Measurements from ENCODE around the gene PAWR.
"Not testable (repeated sequence)": the region's sequence is repeated elsewhere in the genome, so short reads cannot be mapped to it uniquely, and the experiment has no call there.

Gene PAWR

DNA sequence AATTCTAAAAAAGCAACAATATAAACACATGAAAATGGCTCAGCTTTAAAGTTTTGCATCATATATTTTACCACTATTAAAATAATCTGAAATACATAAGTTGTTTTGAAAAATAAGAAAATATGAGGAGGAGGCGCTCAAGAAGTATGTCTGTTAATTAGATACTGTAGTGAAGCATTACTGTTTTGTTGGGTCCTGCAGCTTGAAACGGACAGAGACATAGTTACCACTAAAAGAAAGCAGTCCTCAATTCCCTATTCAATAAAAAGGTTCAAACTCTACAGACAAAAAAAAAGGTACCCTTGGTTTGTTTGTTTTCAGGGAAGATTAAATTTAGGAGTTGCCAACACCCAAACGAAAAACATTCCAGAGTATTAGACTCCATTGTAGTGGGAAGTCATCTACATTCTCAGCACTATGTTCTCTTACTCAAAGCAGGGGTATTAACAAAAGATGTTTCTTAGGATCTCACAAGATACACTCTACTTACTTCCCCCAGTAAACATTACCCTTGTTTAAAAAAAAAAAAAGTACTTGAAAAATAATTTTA lies 3.0 kb downstream of the PAWR start:
- no peak for DNase-seq (ENCODE audit: extremely low read depth in 1 of 2, low read depth in 1 of 2)

DNA sequence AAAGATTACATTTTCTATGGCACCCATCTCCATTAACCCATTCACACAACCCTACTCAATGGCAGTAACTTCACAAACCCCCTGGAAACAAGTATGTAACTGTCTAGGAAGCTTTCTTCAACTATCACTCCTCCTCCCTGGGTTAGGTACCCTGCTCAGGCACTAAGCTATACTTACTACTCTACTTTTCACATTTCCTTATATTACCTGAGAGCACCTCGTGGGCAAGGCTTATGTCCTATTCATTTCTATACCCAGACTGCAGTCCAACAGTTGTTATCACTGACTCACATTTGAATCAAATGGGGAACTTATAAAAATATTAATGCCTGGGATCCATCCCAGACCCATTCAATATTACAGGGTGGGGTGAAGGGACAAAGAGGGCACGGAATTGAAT lies 4.6 kb downstream of the PAWR start:
- DNase-seq (ENCODE audit: extremely low read depth in 1 of 2, low read depth in 1 of 2): no peak

DNA sequence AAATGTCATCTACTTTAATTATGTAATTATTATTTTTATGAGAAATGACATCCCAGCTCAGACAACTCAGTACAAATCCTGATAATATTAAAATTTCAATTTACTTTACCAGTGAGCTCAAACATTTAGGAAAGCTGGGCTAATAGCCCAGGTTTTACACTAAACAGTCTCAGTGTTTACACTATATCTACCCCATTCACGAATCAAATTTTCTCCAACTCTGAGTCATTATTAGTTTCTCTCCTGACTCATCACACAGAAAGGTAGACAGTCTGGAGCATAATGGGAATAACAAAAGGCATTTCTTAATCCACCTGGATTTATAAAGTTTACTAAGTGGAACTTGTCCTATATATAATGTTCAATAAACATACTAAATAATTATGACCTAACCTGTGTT lies 5.7 kb downstream of the PAWR start:
- no peak for DNase-seq (ENCODE audit: extremely low read depth in 1 of 2, low read depth in 1 of 2)

DNA sequence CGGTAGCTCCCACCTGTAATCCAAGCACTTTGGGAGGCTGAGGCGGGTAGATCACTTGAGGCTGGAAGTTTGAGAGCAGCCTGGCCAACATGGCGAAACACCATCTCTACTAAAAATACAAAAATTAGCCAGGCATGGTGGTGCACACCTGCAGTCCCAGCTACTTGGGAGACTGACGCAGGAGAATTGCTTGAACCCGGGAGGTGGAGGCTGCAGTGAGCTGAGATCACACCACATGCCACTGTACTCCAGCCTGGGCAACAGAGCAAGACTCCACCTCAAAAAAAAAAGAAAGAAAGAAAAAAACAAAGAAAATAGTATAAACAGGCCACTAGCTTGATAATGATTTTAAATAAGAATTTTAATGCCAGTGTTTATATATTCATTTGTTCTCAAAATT lies 6.4 kb downstream of the PAWR start:
- not testable (repeated sequence) for DNase-seq (ENCODE audit: extremely low read depth in 1 of 2, low read depth in 1 of 2)

DNA sequence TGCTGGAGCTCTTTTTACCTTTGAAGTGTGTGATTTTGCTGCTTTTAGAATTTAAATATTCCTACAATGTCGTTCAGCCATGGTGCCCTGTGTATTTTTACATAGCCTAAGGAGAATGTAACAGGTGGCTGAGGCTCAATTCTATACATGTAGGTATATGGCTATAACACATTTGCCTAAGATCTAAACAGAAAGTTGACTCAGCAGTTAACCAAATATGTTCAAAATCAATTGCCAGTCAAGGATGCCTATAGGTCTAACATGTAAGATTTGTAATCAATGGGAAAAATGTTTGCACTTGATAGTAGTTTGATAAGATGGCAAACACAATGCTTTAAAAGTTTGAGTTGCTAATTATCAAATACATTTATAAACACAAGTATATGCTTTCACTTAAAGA lies 8.2 kb downstream of the PAWR start:
- no peak for DNase-seq (ENCODE audit: extremely low read depth in 1 of 2, low read depth in 1 of 2)

DNA sequence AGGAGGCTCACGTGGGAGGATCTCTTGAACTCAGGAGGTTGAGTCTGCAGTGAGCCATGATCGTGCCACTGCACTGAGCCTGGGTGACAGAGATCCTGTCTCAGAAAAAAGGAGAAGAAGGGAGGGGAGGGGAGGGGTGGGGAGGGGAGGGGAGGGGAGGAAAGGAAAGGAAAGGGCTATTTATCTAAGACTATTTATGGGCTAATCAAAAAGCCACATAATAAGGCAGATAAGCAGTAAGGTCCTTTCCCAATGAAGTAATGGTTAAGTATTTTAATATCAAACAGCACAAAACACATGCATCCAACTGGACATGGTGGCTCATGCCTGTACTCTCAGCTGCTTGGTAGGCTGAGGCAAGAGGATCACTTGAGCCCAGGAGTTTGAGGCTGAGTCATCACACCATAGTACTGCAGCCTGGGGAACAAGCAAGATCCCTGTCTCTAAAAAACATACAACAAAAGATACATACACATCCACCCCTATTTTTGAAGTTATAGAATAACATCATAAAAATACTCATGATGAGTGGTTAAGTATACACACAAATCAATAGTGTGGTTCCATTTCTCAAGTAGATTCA lies 9.7 kb downstream of the PAWR start:
- DNase-seq (ENCODE audit: extremely low read depth in 1 of 2, low read depth in 1 of 2): no peak

DNA sequence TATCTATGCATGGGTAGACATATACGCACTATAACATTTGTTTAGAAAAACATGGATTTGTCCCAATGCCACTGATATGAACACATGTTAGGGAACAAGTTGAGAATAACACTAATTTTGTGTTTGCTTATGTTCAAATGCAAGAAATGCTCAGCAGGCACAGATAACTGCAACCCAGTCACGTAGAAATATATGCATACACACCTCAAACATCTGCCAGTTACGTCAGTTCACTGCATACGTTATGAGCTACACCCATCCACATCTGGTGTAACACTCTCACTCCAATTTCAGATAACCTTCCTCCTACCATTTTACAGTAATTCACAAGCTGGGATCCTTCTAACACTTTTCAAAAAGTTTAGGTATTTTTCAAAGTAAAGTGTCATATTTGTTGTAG lies 10.7 kb downstream of the PAWR start:
- no peak for DNase-seq (ENCODE audit: extremely low read depth in 1 of 2, low read depth in 1 of 2)

DNA sequence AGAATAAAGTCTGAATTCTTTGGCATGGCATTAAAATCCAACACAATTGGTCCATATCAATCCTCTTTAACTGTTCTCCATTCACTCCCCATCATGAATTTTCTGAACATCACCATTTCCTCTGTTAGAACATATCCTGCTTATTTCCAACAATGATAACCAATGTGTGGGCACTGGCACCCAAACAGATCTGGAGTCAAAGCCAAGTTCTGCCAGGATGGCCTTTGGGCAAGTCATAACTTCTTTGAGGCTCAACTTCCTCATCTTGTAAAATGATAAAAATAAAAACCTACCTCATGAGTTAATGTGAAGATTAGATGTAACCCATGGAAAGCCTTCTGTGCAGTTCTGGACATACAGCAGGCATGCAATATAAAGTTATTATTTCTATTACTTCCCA lies 12.5 kb downstream of the PAWR start:
- DNase-seq (ENCODE audit: extremely low read depth in 1 of 2, low read depth in 1 of 2): no peak

DNA sequence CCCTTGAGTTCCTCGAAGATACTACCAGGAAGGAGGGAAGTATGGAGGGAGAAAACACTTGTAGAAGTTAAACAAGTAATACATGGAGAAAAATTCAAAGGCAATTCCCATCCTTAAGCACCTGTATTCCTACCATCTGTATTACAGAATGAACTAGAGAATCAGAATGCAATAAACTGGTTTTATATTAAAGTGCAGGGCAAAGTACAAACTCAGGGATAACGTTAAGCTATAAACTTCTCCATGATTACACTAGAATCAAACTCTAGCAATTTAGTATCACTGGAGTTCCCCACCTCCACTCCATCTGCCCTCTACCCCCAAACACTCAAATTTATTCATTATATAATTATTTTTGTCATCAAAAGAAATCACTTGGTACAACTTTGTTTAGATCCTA lies 13.1 kb downstream of the PAWR start:
- no peak for DNase-seq (ENCODE audit: extremely low read depth in 1 of 2, low read depth in 1 of 2)

DNA sequence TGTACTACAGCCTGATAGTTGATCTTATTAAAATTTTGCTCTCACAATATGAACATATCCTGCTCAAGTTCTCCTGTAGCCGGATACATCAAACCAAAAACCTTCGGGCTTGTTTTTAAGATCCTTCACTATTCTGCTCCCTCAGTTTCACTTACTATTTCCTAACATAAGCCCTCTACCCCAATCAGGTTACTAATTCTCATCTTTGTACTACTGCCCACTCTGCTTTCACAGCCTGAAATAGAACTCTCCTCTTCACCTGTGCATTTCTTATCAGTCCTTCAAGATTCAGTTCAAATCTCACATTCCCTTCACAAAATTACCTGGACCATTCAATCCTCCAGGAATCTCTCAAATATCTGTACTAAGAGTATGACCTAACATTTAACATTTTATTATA lies 14.2 kb downstream of the PAWR start:
- DNase-seq (ENCODE audit: extremely low read depth in 1 of 2, low read depth in 1 of 2): no peak

DNA sequence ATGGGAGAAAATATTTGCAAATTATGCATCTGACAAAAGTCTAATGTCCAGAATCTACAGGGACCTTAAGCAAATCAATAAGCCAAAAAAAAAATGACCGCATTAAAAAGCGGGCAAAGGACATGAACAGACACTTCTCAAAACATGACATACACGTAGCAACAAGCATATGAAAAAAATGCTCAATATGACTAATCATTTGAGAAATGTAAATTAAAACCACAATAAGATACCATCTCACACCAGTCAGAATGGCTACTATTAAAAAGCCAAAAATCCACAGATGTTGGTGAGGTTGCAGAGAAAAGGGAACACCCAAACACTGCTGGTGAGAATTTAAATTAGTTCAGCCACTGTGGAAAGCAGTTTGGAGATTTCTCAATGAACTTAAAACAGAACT lies 16.1 kb downstream of the PAWR start:
- DNase-seq (ENCODE audit: extremely low read depth in 1 of 2, low read depth in 1 of 2): no peak

DNA sequence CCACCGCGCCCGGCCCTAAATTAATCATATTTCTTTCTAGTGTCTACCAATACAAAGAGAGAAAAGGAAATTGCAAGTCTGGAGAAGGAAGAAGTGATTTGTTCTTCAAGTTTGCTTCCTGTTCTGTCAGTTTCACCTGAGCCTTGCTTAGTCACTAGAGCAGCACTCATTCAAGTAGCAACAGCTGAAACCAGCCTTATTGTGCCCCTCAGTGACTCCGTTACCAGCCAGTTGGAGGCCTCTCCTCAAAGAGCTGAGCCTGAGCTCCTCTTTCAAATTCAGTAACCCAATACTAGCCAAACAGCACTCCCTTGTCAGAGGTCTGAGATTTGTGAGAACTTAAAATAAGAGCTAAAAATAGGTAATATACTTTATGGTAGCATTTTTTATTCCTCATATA lies 17.4 kb downstream of the PAWR start:
- no peak for DNase-seq (ENCODE audit: extremely low read depth in 1 of 2, low read depth in 1 of 2)

DNA sequence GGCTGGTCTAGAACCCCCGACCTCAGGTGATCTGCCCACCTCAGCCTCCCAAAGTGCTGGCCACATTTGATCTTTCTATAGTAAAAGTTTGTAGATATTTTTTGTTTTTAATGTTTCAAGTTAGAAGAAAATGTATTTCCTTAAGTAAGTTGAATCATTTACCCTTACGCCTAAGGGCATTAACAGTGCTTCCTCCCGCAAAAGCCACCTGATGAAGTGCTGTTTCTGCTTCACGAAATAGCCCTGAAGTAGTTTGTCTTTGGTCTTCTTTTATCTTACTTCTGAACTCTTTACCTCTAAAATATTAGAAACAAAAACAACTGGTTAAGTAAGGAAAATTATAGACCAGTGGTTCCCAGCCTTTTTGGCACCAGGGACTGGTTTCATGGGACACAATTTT lies 22.7 kb downstream of the PAWR start:
- DNase-seq (ENCODE audit: extremely low read depth in 1 of 2, low read depth in 1 of 2): no peak

DNA sequence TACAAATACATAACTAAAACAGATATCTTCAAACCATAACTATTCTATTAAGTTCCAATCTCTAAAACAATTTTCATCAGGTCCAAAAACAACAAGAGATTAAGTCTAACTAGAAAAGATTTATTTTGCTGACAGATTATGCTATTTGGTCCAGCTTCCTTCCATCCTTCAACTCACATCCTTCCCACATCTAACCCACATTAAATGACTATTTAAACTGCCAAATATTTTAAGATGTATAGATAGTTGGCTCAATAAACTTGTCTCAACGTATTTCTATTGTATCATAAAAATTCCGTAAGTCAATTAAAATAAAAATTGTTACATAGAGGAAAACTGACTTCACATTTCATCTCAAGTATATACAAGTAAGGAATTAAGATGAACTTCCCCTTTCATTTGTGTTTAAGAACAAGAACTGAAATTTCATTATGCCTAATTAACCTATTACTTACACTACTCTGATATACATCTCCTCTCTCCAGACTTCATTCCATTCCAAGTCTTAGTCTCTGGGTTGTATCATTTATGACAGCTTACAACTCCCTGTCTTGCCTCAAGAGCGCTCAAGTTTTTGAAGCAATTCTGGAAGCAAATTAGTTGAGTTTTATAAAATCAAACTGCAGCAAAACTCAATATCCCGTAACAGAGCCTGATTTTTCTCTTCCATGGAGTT lies 25.4 kb downstream of the PAWR start:
- DNase-seq (ENCODE audit: extremely low read depth in 1 of 2, low read depth in 1 of 2): no peak

DNA sequence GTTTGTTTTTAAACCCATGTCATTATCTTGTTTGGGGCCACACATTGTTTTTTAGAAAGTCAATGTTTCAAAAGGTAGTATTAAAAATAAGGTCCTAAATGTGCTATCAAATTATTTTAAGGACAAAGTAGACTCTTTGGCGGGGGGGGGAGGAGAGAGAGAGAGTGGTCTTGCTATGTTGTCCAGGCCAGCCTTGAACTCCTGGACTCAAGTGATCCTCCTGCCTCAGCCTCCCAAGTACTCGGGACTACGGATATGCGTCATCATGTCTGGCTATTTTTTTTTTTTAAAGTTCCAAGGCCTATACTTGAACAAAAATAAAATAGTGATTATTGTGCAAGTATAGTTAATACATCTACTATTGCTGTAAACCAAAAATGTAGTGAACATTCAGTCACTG lies 26.2 kb downstream of the PAWR start:
- DNase-seq (ENCODE audit: extremely low read depth in 1 of 2, low read depth in 1 of 2): no peak

DNA sequence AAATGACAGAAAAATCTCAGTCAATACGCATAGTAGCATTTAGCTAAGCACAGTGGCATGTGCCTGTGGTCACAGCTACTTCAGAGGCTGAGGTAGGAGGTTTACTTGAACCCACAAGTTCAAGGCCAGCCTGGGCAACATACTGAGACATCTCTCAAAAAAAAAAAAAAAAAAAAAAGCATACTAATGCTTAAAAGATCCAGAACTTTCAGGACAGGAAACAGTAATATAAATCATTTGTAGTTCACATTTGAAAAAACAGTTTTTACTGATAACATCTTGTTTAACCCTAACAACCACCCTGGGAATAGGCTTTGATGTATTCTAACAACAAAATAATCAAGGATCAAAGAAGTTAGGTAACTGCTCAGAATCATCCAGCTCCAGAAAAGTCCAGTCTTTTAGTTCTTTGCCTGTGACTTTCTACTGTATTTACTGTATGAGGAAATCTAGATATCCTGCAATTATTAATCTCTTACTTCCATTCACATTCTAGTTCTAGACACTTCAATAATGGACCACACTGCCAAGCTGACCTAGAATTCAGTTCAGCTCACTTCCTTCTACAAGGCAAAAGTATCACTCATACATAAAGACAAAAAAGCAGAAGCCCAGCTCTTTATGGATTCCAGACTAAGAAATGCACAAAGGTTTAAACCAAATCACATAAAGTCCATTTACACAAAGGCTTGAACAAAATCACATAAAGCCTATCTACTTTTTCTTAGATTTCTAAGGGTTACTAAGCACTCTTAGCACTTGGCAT lies 28.5 kb downstream of the PAWR start:
- no peak for DNase-seq (ENCODE audit: extremely low read depth in 1 of 2, low read depth in 1 of 2)

DNA sequence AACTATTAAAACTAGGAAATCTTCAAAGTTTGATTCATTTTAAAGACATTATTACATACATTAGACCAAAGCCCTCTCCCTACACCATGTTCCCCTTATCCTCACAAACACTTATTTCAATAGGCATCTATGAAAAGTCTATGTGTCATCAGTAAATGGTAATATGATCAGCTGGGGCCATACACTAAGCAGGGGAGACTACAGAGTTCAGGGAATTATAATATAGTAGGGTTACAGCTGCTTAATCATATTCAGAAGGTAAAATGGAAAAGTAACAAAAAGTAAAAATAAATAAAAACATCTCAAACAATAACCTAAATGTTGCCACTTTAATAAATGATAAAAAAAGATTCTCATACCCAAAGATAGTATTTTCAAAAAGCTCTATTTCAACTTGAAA lies 29.1 kb downstream of the PAWR start:
- no peak for DNase-seq (ENCODE audit: extremely low read depth in 1 of 2, low read depth in 1 of 2)

DNA sequence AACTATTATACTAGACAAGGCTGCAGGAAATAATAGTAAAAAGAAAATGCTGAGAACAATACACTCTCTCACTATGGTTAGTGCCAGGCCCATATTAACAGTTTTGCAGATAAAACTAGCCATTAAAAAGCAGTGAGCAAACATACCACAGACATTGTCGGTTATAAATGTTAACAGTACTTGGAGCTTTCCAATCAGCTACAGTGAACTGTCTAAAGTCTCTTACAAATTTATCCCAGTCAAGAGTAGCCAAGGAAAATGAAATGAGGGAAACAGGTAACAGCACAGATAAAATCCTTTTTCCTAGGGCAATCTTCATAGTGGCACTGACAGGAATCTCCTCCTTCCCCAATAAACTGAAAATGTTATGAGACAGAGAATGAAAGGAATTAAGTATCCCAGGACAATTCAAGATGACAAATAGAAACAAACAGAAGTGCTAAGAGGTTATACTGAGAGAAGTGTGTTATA lies 30.8 kb downstream of the PAWR start:
- DNase-seq (ENCODE audit: extremely low read depth in 1 of 2, low read depth in 1 of 2): no peak

DNA sequence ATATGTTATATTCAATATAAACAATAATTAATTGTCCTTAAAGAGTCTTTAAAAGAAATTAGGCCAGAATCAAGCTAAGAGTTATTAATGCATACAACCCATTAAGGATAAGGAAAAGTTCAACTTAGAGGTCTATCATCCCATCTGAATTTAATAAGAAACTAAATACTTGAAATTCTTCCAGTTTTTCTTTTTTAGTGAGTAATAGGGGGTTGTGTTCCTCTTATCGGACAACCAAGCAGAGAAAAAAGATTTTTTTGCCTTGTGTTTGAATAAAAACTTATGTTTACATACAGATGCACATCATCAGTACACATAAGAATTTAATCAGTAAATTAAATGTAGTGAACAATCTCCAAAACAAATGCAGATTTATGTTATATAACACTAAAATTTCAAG lies 32.5 kb downstream of the PAWR start:
- no peak for DNase-seq (ENCODE audit: extremely low read depth in 1 of 2, low read depth in 1 of 2)

DNA sequence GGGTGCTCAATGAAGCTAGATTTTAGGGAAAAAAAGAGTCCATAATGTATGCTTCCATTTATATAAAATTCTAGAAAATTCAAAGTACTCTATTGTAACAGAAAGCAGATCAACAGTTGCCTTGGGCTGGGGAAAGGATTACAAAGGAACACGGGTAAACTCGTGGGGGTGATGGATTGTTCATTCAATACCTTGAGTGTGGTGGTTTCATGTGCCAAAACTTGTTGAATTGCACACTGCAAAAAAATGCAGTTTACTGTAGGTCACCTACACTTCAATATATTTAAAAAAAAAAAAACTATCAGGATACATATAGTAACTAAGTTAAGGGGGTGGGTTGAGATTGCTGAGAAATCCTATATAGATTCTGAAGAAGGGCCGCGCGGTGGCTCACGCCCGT lies 33.6 kb downstream of the PAWR start:
- DNase-seq (ENCODE audit: extremely low read depth in 1 of 2, low read depth in 1 of 2): no peak

DNA sequence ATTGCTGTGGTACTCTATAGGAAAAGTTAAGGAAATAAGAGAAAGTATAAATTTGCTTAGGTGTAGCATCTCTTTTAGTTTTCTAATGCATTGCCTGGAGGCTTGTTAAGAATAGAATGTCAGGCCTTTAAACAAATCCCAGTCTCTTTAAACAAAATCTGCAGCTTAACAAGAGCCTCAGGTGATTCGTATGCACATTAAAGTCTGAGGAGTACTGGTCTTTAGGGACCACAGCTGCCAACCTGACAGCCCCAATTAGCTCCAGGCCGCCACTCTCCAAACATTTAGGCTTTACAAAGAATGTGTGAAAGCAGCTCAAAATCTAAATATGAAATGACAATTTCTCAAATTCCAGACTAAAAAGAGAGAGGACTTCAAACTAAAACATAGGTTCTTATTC lies 35.7 kb downstream of the PAWR start:
- DNase-seq (ENCODE audit: extremely low read depth in 1 of 2, low read depth in 1 of 2): no peak

DNA sequence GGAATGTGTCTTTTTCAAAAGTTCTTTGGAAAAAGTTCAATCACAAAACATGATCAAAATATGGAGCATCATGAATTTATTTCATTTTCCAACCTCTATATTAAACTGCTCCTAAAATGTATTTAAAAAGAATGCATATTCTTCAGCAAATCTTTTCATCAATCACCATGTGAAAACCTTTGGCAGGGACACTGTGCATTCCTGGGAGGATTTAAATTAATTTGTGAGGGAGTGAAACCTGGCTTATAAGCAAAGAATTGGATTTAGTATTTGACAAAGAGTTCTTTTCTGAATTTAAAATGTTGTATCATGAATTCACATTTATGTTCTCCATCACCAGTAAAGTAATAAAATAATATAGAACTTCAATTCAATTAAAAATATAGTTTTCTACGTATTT lies 38.2 kb downstream of the PAWR start:
- no peak for DNase-seq (ENCODE audit: extremely low read depth in 1 of 2, low read depth in 1 of 2)
